Measurements from ENCODE around the gene SLC22A23. TPM values are rescaled to one million over a fixed set of nuclear protein-coding genes. Genes with fewer than 3 reads are reported as not detected.
A peak's percentile ranks its signal among the peaks of the same experiment; 100 is the strongest.

The SLC22A23 gene
- polyA plus RNA-seq, 4 donors: 9.5 to 38.3 (median 15.0) TPM

GRCh38 chr6:3432416-3432815, 24.4 kb downstream of the SLC22A23 start:
- no peak overlapping the region for H3K4me3 ChIP-seq (ENCODE audit: low read depth in 1 of 3, low read length in 3 of 3)
- no peak for DNase-seq
- H3K27me3 ChIP-seq (ENCODE audit: control insufficient read depth in 3 of 3, insufficient read depth in 3 of 3, low read length in 3 of 3): no peaks in the 10 kb centered on the region
- H3K36me3 ChIP-seq (ENCODE audit: control insufficient read depth in 3 of 3, insufficient read depth in 2 of 3, low read depth in 1 of 3, low read length in 3 of 3): peaks cover 0 to 40% (median 0%) of the 10 kb centered on the region in 3 donors
- no peak overlapping the region for H3K27ac ChIP-seq (ENCODE audit: low read depth in 1 of 3, low read length in 2 of 3)
- no peaks in the 10 kb centered on the region for H3K9me3 ChIP-seq (ENCODE audit: control insufficient read depth in 2 of 2, insufficient read depth in 1 of 2, low read depth in 1 of 2, low read length in 1 of 2)
- H3K4me1 ChIP-seq (ENCODE audit: control insufficient read depth in 3 of 3, insufficient read depth in 2 of 3, low read depth in 1 of 3, low read length in 2 of 3): no peaks in the 10 kb centered on the region
- 83 to 92% (median 86%) methylated on average over 7 of the region's 7 CpGs for WGBS, 3 donors
- no peak for FAIRE-seq

GRCh38 chr6:3431994-3432393, 24.9 kb downstream of the SLC22A23 start:
- peaks cover 0 to 41% (median 0%) of the 10 kb centered on the region in 3 donors for H3K36me3 ChIP-seq (ENCODE audit: control insufficient read depth in 3 of 3, insufficient read depth in 2 of 3, low read depth in 1 of 3, low read length in 3 of 3)
- 77 to 86% (median 86%) methylated on average over 8 of the region's 8 CpGs for WGBS, 3 donors
- H3K27me3 ChIP-seq (ENCODE audit: control insufficient read depth in 3 of 3, insufficient read depth in 3 of 3, low read length in 3 of 3): no peaks in the 10 kb centered on the region
- H3K4me3 ChIP-seq (ENCODE audit: low read depth in 1 of 3, low read length in 3 of 3): no peak overlapping the region
- FAIRE-seq: no peak
- H3K9me3 ChIP-seq (ENCODE audit: control insufficient read depth in 2 of 2, insufficient read depth in 1 of 2, low read depth in 1 of 2, low read length in 1 of 2): no peaks in the 10 kb centered on the region
- H3K4me1 ChIP-seq (ENCODE audit: control insufficient read depth in 3 of 3, insufficient read depth in 2 of 3, low read depth in 1 of 3, low read length in 2 of 3): no peaks in the 10 kb centered on the region
- no peak for DNase-seq
- H3K27ac ChIP-seq (ENCODE audit: low read depth in 1 of 3, low read length in 2 of 3): no peak overlapping the region

GRCh38 chr6:3429211-3429610, 27.6 kb downstream of the SLC22A23 start:
- DNase-seq (no peak), FAIRE-seq (no peak)
- 86 to 90% (median 89%) methylated on average over 3 of the region's 3 CpGs for WGBS, 3 donors
- no peaks in the 10 kb centered on the region for H3K9me3 ChIP-seq (ENCODE audit: control insufficient read depth in 2 of 2, insufficient read depth in 1 of 2, low read depth in 1 of 2, low read length in 1 of 2)
- H3K4me3 ChIP-seq (ENCODE audit: low read depth in 1 of 3, low read length in 3 of 3): no peak overlapping the region
- H3K4me1 ChIP-seq (ENCODE audit: control insufficient read depth in 3 of 3, insufficient read depth in 2 of 3, low read depth in 1 of 3, low read length in 2 of 3): no peaks in the 10 kb centered on the region
- no peak overlapping the region for H3K27ac ChIP-seq (ENCODE audit: low read depth in 1 of 3, low read length in 2 of 3)
- H3K27me3 ChIP-seq (ENCODE audit: control insufficient read depth in 3 of 3, insufficient read depth in 3 of 3, low read length in 3 of 3): no peaks in the 10 kb centered on the region
- H3K36me3 ChIP-seq (ENCODE audit: control insufficient read depth in 3 of 3, insufficient read depth in 2 of 3, low read depth in 1 of 3, low read length in 3 of 3): peaks cover 0 to 24% (median 0%) of the 10 kb centered on the region in 3 donors

GRCh38 chr6:3428700-3429099, 28.1 kb downstream of the SLC22A23 start:
- Histone ChIP-seq H3K4me3 (ENCODE audit: low read depth in 1 of 3, low read length in 3 of 3) (no peak overlapping the region), H3K36me3 (ENCODE audit: control insufficient read depth in 3 of 3, insufficient read depth in 2 of 3, low read depth in 1 of 3, low read length in 3 of 3) (peaks cover 0 to 28% (median 0%) of the 10 kb centered on the region in 3 donors), H3K27me3 (ENCODE audit: control insufficient read depth in 3 of 3, insufficient read depth in 3 of 3, low read length in 3 of 3) (no peaks in the 10 kb centered on the region), H3K9me3 (ENCODE audit: control insufficient read depth in 2 of 2, insufficient read depth in 1 of 2, low read depth in 1 of 2, low read length in 1 of 2) (no peaks in the 10 kb centered on the region), H3K27ac (ENCODE audit: low read depth in 1 of 3, low read length in 2 of 3) (no peak overlapping the region), H3K4me1 (ENCODE audit: control insufficient read depth in 3 of 3, insufficient read depth in 2 of 3, low read depth in 1 of 3, low read length in 2 of 3) (no peaks in the 10 kb centered on the region)
- DNase-seq (peak in 1 of 2 donors; percentile 26), FAIRE-seq (no peak)
- WGBS, 3 donors: 51 to 84% (median 80%) methylated on average over 3 of the region's 3 CpGs

GRCh38 chr6:3428247-3428646, 28.6 kb downstream of the SLC22A23 start:
- Histone ChIP-seq H3K27ac (ENCODE audit: low read depth in 1 of 3, low read length in 2 of 3) (no peak overlapping the region), H3K9me3 (ENCODE audit: control insufficient read depth in 2 of 2, insufficient read depth in 1 of 2, low read depth in 1 of 2, low read length in 1 of 2) (no peaks in the 10 kb centered on the region), H3K4me3 (ENCODE audit: low read depth in 1 of 3, low read length in 3 of 3) (no peak overlapping the region), H3K4me1 (ENCODE audit: control insufficient read depth in 3 of 3, insufficient read depth in 2 of 3, low read depth in 1 of 3, low read length in 2 of 3) (no peaks in the 10 kb centered on the region), H3K36me3 (ENCODE audit: control insufficient read depth in 3 of 3, insufficient read depth in 2 of 3, low read depth in 1 of 3, low read length in 3 of 3) (peaks cover 0 to 29% (median 0%) of the 10 kb centered on the region in 3 donors), H3K27me3 (ENCODE audit: control insufficient read depth in 3 of 3, insufficient read depth in 3 of 3, low read length in 3 of 3) (no peaks in the 10 kb centered on the region)
- FAIRE-seq (no peak), DNase-seq (no peak)
- 81 to 87% (median 84%) methylated on average over 4 of the region's 4 CpGs for WGBS, 3 donors

GRCh38 chr6:3427687-3428085, 29.2 kb downstream of the SLC22A23 start:
- H3K27ac ChIP-seq (ENCODE audit: low read depth in 1 of 3, low read length in 2 of 3): no peak overlapping the region
- FAIRE-seq (no peak), DNase-seq (no peak)
- H3K27me3 ChIP-seq (ENCODE audit: control insufficient read depth in 3 of 3, insufficient read depth in 3 of 3, low read length in 3 of 3): no peaks in the 10 kb centered on the region
- WGBS, 3 donors: 8 to 37% (median 22%) methylated on average over 10 of the region's 10 CpGs
- peaks cover 0 to 29% (median 0%) of the 10 kb centered on the region in 3 donors for H3K36me3 ChIP-seq (ENCODE audit: control insufficient read depth in 3 of 3, insufficient read depth in 2 of 3, low read depth in 1 of 3, low read length in 3 of 3)
- no peaks in the 10 kb centered on the region for H3K4me1 ChIP-seq (ENCODE audit: control insufficient read depth in 3 of 3, insufficient read depth in 2 of 3, low read depth in 1 of 3, low read length in 2 of 3)
- H3K4me3 ChIP-seq (ENCODE audit: low read depth in 1 of 3, low read length in 3 of 3): no peak overlapping the region
- no peaks in the 10 kb centered on the region for H3K9me3 ChIP-seq (ENCODE audit: control insufficient read depth in 2 of 2, insufficient read depth in 1 of 2, low read depth in 1 of 2, low read length in 1 of 2)

- H3K4me1 ChIP-seq (ENCODE audit: control insufficient read depth in 3 of 3, insufficient read depth in 2 of 3, low read depth in 1 of 3, low read length in 2 of 3): no peaks in the 10 kb centered on the region
- H3K36me3 ChIP-seq (ENCODE audit: control insufficient read depth in 3 of 3, insufficient read depth in 2 of 3, low read depth in 1 of 3, low read length in 3 of 3): peaks cover 0 to 28% (median 0%) of the 10 kb centered on the region in 3 donors
- no peak overlapping the region for H3K27ac ChIP-seq (ENCODE audit: low read depth in 1 of 3, low read length in 2 of 3)
- H3K27me3 ChIP-seq (ENCODE audit: control insufficient read depth in 3 of 3, insufficient read depth in 3 of 3, low read length in 3 of 3): no peaks in the 10 kb centered on the region
- WGBS, 3 donors: 65 to 68% (median 67%) methylated on average over 20 of the region's 20 CpGs
- DNase-seq (no peak), FAIRE-seq (no peak)
- no peaks in the 10 kb centered on the region for H3K9me3 ChIP-seq (ENCODE audit: control insufficient read depth in 2 of 2, insufficient read depth in 1 of 2, low read depth in 1 of 2, low read length in 1 of 2)
- H3K4me3 ChIP-seq (ENCODE audit: low read depth in 1 of 3, low read length in 3 of 3): no peak overlapping the region
Measured at GRCh38 chr6:3426927-3427686, 29.7 kb downstream of the SLC22A23 start.

GRCh38 chr6:3426091-3426926, 30.5 kb downstream of the SLC22A23 start:
- Histone ChIP-seq H3K27ac (ENCODE audit: low read depth in 1 of 3, low read length in 2 of 3) (no peak overlapping the region), H3K9me3 (ENCODE audit: control insufficient read depth in 2 of 2, insufficient read depth in 1 of 2, low read depth in 1 of 2, low read length in 1 of 2) (no peaks in the 10 kb centered on the region), H3K4me3 (ENCODE audit: low read depth in 1 of 3, low read length in 3 of 3) (no peak overlapping the region), H3K36me3 (ENCODE audit: control insufficient read depth in 3 of 3, insufficient read depth in 2 of 3, low read depth in 1 of 3, low read length in 3 of 3) (peaks cover 0 to 25% (median 0%) of the 10 kb centered on the region in 3 donors), H3K27me3 (ENCODE audit: control insufficient read depth in 3 of 3, insufficient read depth in 3 of 3, low read length in 3 of 3) (no peaks in the 10 kb centered on the region), H3K4me1 (ENCODE audit: control insufficient read depth in 3 of 3, insufficient read depth in 2 of 3, low read depth in 1 of 3, low read length in 2 of 3) (no peaks in the 10 kb centered on the region)
- DNase-seq (no peak), FAIRE-seq (no peak)
- WGBS, 3 donors: 79 to 82% (median 80%) methylated on average over 3 of the region's 3 CpGs
